OCI-LY7 (cell line): Measurements from ENCODE around the gene PHB1. TPM values are rescaled to one million over a fixed set of nuclear protein-coding genes. Genes with fewer than 3 reads are reported as not detected.
A peak's percentile ranks its signal among the peaks of the same experiment; 100 is the strongest.

ENCODE experiments used
- BruUV-seq: library from RNA; stranded (reverse); fragments of 400-500 nt; replicated peaks from 2 replicates; lab custom pipeline; 2021; lab: Mats Ljungman, UMichigan
- CTCF ChIA-PET: fragments of 300-600 bp; sonication (Branson Sonifier 250); formaldehyde crosslinking; loops from one replicate; lab custom pipeline; 2022; ENCODE audit warnings: antibody characterized with exemption; ENCODE audit not compliant: unreplicated experiment; lab: Charles Lee
- POLR2A ChIA-PET: fragments of 300-600 bp; sonication (Branson Sonifier 250); formaldehyde crosslinking; loops from one replicate; lab custom pipeline; 2022; ENCODE audit warnings: antibody characterized with exemption; lab: Charles Lee
- DNase-seq: peaks from one replicate; pipeline ENCODE4 v3.0.0-alpha.2; 2015; ENCODE audit warnings: low spot score
- H2AFZ ChIP-seq: fragments of 200-600 bp; sonication (generic), shearing (Covaris generic); 2 replicates; pipeline ENCODE4 v1.6.1; 2014; ENCODE audit warnings: mild to moderate bottlenecking, antibody characterized with exemption, low read length, moderate library complexity
- H3K27ac ChIP-seq: fragments of 200-600 bp; sonication (generic); 2 replicates; pipeline ENCODE4 v1.5.1; 2014; ENCODE audit warnings: mixed run types, low read depth, mild to moderate bottlenecking, moderate library complexity, low read length, inconsistent platforms; ENCODE audit not compliant: poor library complexity, severe bottlenecking
- H3K36me3 ChIP-seq: fragments of 200-600 bp; sonication (generic); 2 replicates; pipeline ENCODE4 v1.6.1; 2014; ENCODE audit warnings: mild to moderate bottlenecking, antibody characterized with exemption, low read length, moderate library complexity, mixed read lengths; ENCODE audit not compliant: insufficient read depth
- H3K4me1 ChIP-seq: fragments of 200-600 bp; sonication (generic); 2 replicates; pipeline ENCODE4 v1.5.1; 2014; ENCODE audit warnings: mild to moderate bottlenecking, low read length; ENCODE audit not compliant: insufficient read depth, poor library complexity, severe bottlenecking
- H3K4me2 ChIP-seq: fragments of 200-600 bp; sonication (generic); 2 replicates; pipeline ENCODE4 v1.6.1; 2014; ENCODE audit warnings: mild to moderate bottlenecking, low read length
- H3K4me3 ChIP-seq: fragments of 200-600 bp; sonication (generic); 2 replicates; pipeline ENCODE4 v1.5.1; 2014; ENCODE audit warnings: mild to moderate bottlenecking, low read depth, low read length; ENCODE audit not compliant: poor library complexity, severe bottlenecking
- H3K79me2 ChIP-seq: fragments of 200-600 bp; sonication (generic); 2 replicates; pipeline ENCODE4 v1.6.1; 2016; ENCODE audit warnings: low read depth, mild to moderate bottlenecking, low read length, moderate library complexity, mixed read lengths; ENCODE audit not compliant: insufficient read depth
- H3K9me2 ChIP-seq: fragments of 200-600 bp; sonication (generic); 2 replicates; pipeline ENCODE4 v1.6.1; 2016; ENCODE audit warnings: mild to moderate bottlenecking, low read length, mixed read lengths; ENCODE audit not compliant: insufficient read depth
- H3K9me3 ChIP-seq: fragments of 200-600 bp; sonication (generic); 2 replicates; pipeline ENCODE4 v1.6.1; 2014; ENCODE audit warnings: mild to moderate bottlenecking, mixed run types, low read length, mixed read lengths
- H4K20me1 ChIP-seq: fragments of 200-600 bp; sonication (generic); 2 replicates; pipeline ENCODE4 v1.6.1; 2014; ENCODE audit warnings: mild to moderate bottlenecking, antibody characterized with exemption, low read length, moderate library complexity, mixed read lengths; ENCODE audit not compliant: insufficient read depth
- CTCF ChIP-seq: fragments of 200-600 bp; sonication (generic); conservative IDR thresholded peaks from 2 replicates; pipeline ENCODE4 v1.5.1; 2014; ENCODE audit warnings: mild to moderate bottlenecking, antibody characterized with exemption, low read length, moderate library complexity, mixed read lengths
- EZH2phosphoT487 ChIP-seq: fragments of 200-600 bp; sonication (generic); IDR thresholded peaks from 2 replicates; pipeline ENCODE4 v1.6.1; 2018; ENCODE audit warnings: low read depth, borderline replicate concordance, mild to moderate bottlenecking, mixed run types, antibody characterized with exemption, low read length, moderate library complexity, mixed read lengths
- intact Hi-C: fragments of 100-400 bp; cut with micrococcal nuclease; formaldehyde crosslinking; loops from one replicate; pipeline ENCODE4 v1.10.0; 2022; ENCODE audit not compliant: unreplicated experiment
- total RNA-seq, 2 experiments: library from RNA; depleted of rRNA in 1 of 2; stranded (reverse); fragments of >200 nt in 1 of 2; shearing (Covaris generic) in 1 of 2; gene quantifications; 2 replicates each; pipeline ENCODE4 v1.2.3, GENCODE V29; 2014 to 2022

The PHB1 gene
- total RNA-seq, 2 experiments from 2014 or later = 137 to 217 TPM

- H3K4me2 ChIP-seq = peak within 1 kb of the TSS; percentile 99
- no peaks in the 10 kb centered on the region for H3K9me2 ChIP-seq
- no peaks in the 10 kb centered on the region for H3K36me3 ChIP-seq
- intact Hi-C loops = loop anchor here (1.0 to 2.0 kb wide), 2 partner anchors 26 to 33 kb away; no protein-coding TSS in a partner anchor
- ChIA-PET POLR2A (interaction anchor here (0.5 to 1.6 kb wide), 5 partner anchors 8 to 468 kb away, joined by 3 to 4 read pairs (median 3); no protein-coding TSS in a partner anchor), CTCF (interaction anchor here (0.7 kb wide), 2 partner anchors 21 to 38 kb away, joined by 3 read pairs; no protein-coding TSS in a partner anchor)
- peak within 1 kb of the TSS; percentile 89 for H3K4me3 ChIP-seq
- no peaks in the 10 kb centered on the region for H3K9me3 ChIP-seq
- peak within 1 kb of the TSS; percentile 70; the same call in 1 of the 2 replicates for H2AFZ ChIP-seq
- H3K79me2 ChIP-seq = peaks cover 40% of the 10 kb centered on the region
- H4K20me1 ChIP-seq = peaks cover 33% of the 10 kb centered on the region
- no peak for TF ChIP-seq CTCF
- no peak for TF ChIP-seq EZH2phosphoT487
- peak within 1 kb of the TSS; percentile 88 for H3K27ac ChIP-seq
- H3K4me1 ChIP-seq = peaks cover 44% of the 10 kb centered on the region
- peak; percentile 98 for DNase-seq
- no TSS peak for BruUV-seq
Observed at GRCh38 chr17:49361902-49362722, 52.6 kb downstream of the PHB1 start, which contains the start of gene ZNF652. TSS of gene ZNF652 (minus strand) at chr17:49362250. CDS start at chr17:49317725, 44,525 bp downstream.

- Histone ChIP-seq H3K36me3 (no peaks in the 10 kb centered on the region), H3K9me2 (no peaks in the 10 kb centered on the region), H3K4me3 (peak overlapping the region; percentile 89), H3K9me3 (no peaks in the 10 kb centered on the region), H3K4me1 (peaks cover 51% of the 10 kb centered on the region), H4K20me1 (peaks cover 33% of the 10 kb centered on the region), H3K27ac (peak overlapping the region; percentile 88), H2AFZ (no peak overlapping the region; the same call in 1 of the 2 replicates), H3K4me2 (peak overlapping the region; percentile 99), H3K79me2 (peaks cover 48% of the 10 kb centered on the region)
- ChIA-PET POLR2A (interaction anchor here (0.5 kb wide), 1 partner anchor 469 kb away, joined by 4 read pairs; no protein-coding TSS in a partner anchor), CTCF (no interaction called here)
- no TSS peak for BruUV-seq
- DNase-seq = peak; percentile 86
- TF ChIP-seq EZH2phosphoT487 (no peak), CTCF (no peak)
- intact Hi-C loops = loop anchor here (2.0 kb wide), 1 partner anchor 33 kb away; no protein-coding TSS in a partner anchor
Observed at GRCh38 chr17:49361129-49361901, 53.4 kb downstream of the PHB1 start.
